Skeletal muscle tissue (tissue), 4 donors: Measurements from ENCODE around the gene DPEP2. TPM values are rescaled to one million over a fixed set of nuclear protein-coding genes. Genes with fewer than 3 reads are reported as not detected.
"Not testable (repeated sequence)": the region's sequence is repeated elsewhere in the genome, so short reads cannot be mapped to it uniquely, and the experiment has no call there.

Experiments
- H3K27ac ChIP-seq: one replicate; pipeline ENCODE4 v1.7.0; 2013; ENCODE audit warnings: mild to moderate bottlenecking, low read depth, low read length, inconsistent platforms
- H3K27me3 ChIP-seq, 3 donors: one replicate each; pipeline ENCODE4 v1.7.0; 2013; ENCODE audit warnings: low read length in 3 of 3; ENCODE audit not compliant: control insufficient read depth in 3 of 3, insufficient read depth in 3 of 3
- H3K36me3 ChIP-seq, 3 donors: one replicate each; pipeline ENCODE4 v1.7.0; 2013; ENCODE audit warnings: low read length in 3 of 3; ENCODE audit not compliant: control insufficient read depth in 3 of 3, insufficient read depth in 3 of 3
- H3K4me1 ChIP-seq, 3 donors: one replicate each; pipeline ENCODE4 v1.7.0; 2013; ENCODE audit warnings: low read length in 3 of 3, mild to moderate bottlenecking in 3 of 3; ENCODE audit not compliant: control insufficient read depth in 3 of 3, insufficient read depth in 3 of 3
- H3K4me3 ChIP-seq, 3 donors: one replicate each; pipeline ENCODE4 v1.7.0; 2013; ENCODE audit warnings: low read length in 3 of 3
- H3K9ac ChIP-seq, 3 donors: one replicate each; pipeline ENCODE4 v1.7.0; 2013; ENCODE audit warnings: low read length in 3 of 3, mild to moderate bottlenecking in 3 of 3, moderate library complexity in 2 of 3, low read depth in 1 of 3
- H3K9me3 ChIP-seq, 3 donors: one replicate each; pipeline ENCODE4 v1.7.0; 2013; ENCODE audit warnings: low read length in 3 of 3; ENCODE audit not compliant: control insufficient read depth in 3 of 3
- total RNA-seq: library from RNA; depleted of rRNA; stranded (reverse); fragments of >200 nt; gene quantifications from one replicate; pipeline ENCODE4 v1.2.3, GENCODE V29; 2014
- donor health status: Osteomylitis.

The DPEP2 gene
- total RNA-seq, 1 donor from 2014 or later, result 1.0 TPM

DNA sequence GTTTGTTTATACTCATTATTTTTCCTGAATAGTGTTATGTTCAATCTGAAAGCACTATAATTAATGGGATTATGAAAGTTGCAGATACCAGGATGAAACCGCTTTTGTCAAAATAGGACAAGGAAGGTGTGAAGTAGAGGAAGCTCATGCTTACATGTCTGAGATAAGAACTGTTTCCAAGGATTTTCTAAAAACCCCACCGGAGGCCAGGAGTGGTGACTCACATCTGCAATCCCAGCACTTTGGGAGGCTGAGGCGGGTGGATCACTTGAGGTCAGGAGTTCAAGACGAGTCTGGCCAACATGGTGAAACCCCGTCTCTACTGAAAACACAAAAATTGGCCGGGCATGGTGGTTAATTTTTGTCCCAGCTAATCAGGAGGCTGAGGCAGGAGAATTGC, 30.8 kb upstream of the DPEP2 start:
- H3K27me3 ChIP-seq, H3K4me1 ChIP-seq, H3K4me3 ChIP-seq, H3K27ac ChIP-seq, H3K9me3 ChIP-seq, H3K9ac ChIP-seq: not testable (repeated sequence)
- H3K36me3 ChIP-seq, result peaks cover 2 to 23% (median 10%) of the 10 kb centered on the region in 3 donors

DNA sequence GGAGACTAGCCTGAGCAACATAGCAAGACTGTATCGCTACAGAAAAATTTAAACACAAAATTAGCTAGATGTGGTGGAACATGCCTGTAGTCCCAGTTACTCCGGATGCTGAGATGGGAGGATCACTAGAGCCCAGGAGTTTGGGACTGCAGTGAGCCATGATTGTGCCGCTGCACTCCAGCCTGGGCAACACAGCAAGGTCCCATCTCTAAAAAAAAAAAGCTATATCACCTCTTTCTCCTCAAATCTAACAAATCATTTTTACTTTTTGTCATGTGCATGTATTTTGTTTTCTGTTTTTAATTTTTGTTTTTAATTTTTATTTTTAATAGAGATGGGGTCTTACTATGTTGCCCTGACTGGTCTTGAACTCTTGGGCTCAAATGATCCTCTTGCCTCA, 29.7 kb upstream of the DPEP2 start:
- H3K36me3 ChIP-seq, result peaks cover 2 to 23% (median 10%) of the 10 kb centered on the region in 3 donors
- no peaks in the 10 kb centered on the region for H3K9me3 ChIP-seq
- H3K27me3 ChIP-seq, result no peaks in the 10 kb centered on the region
- H3K4me1 ChIP-seq, result peaks cover 1 to 8% (median 5%) of the 10 kb centered on the region in 3 donors
- no peak overlapping the region for H3K9ac ChIP-seq
- no peak overlapping the region for H3K27ac ChIP-seq
- no peak overlapping the region for H3K4me3 ChIP-seq

DNA sequence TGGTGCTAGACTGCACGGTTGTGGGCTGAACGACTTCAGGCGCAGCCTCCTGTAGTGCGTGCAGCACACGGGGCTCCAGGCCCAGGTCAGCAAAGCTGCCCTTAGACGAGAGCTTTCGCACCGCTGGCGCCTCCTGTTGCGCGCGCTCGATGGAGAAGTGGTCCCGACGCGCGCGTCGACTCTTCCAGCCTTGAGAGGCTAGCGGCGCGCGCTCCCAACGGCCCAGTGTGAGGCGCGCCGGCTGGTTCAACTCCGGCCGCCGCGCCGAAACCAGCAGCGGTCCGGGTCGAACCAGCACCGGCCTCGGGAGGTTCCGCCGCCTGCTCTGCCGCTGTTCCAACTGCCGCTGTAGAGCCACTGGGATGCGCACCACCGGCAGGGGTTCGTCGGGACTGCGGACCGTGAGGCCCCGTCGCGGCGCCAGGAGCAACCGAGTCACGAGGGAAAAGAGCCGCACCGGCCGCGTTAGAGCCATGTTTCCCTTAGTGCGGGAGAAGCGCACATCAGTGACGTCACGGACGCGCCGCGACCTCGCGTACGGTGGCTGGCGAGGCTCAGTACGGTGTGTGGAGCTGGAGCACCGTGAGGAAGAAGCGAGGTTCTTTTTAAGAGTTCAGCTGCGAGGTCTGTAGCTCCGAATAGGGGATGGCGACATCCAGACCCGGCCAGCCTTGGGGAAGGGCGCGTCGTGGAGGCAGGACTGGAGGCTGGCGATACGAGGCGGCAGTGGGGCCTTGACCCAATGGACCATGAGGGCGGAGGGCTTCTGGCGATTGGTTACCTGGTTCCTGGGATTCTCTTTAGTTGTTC, 23.6 kb upstream of the DPEP2 start, which contains the start of the genes DDX28 and DUS2:
Gene DDX28, minus strand, starts transcription at position 505 of the 810 bp plus-strand sequence. Its CDS starts 30 bp downstream, at position 475.
Gene DUS2, plus strand, starts transcription at position 557 of the 810 bp plus-strand sequence. CDS start 14,740 bp downstream, outside the sequence.
- Histone ChIP-seq H3K27me3 (no peaks in the 10 kb centered on the region), H3K4me3 (peak within 1 kb of the TSS; percentile 98 to 100 (median 99)), H3K27ac (peak within 1 kb of the TSS; percentile 86), H3K4me1 (peaks cover 23 to 34% (median 30%) of the 10 kb centered on the region in 3 donors), H3K36me3 (peaks cover 12 to 16% (median 13%) of the 10 kb centered on the region in 3 donors), H3K9me3 (no peaks in the 10 kb centered on the region), H3K9ac (peak within 1 kb of the TSS; percentile 98 to 99 (median 99))

DNA sequence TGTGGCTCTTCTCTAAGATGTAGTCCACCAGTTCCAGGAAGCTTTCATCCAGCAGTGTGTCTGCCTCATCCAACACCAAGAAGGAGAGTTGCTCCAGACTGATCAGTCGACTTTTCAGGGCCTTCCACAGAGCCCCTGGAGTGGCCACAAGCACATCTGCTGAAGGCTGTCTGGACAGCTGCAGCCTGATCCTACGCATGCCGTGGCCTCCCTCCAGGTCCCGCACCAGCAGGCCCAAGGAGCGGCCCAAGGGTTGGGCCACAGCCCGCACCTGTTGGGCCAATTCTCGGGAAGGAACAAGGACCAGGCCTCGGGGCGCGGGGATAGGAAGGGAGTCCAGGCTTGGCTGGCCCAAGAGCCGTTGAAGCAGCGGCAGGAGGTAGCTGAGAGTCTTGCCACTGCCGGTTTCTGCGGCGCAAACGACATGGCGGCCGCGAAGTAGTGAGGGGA, 23.0 kb upstream of the DPEP2 start:
- no peaks in the 10 kb centered on the region for H3K9me3 ChIP-seq
- peaks cover 23 to 34% (median 30%) of the 10 kb centered on the region in 3 donors for H3K4me1 ChIP-seq
- peak overlapping the region; percentile 86 for H3K27ac ChIP-seq

DNA sequence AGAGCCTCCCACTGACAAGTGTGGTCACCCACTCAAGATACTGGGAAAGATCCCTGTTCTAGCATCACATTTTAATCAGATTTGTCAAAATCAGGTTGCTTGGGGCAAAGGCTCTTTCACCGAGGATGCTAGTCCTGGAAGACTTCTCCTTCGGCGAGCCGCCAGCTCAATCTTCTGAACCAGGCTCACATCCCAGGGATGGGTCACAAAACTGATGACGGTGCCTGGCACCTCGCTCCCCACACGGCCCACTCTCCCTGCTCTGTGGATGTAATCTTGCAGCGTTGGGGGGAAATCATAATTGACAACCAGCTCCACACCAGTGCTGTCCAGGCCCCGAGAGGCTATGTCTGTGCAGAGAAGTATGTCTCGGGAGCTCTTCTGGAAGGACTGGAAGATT, 22.2 kb upstream of the DPEP2 start:
- H3K27me3 ChIP-seq, result no peaks in the 10 kb centered on the region
- no peaks in the 10 kb centered on the region for H3K9me3 ChIP-seq
- H3K27ac ChIP-seq, result no peak overlapping the region
- H3K36me3 ChIP-seq, result peaks cover 9 to 13% (median 12%) of the 10 kb centered on the region in 3 donors
- H3K4me1 ChIP-seq, result peaks cover 23 to 34% (median 30%) of the 10 kb centered on the region in 3 donors
- H3K9ac ChIP-seq, result peak overlapping the region; percentile 17 to 99 (median 98)
- H3K4me3 ChIP-seq, result peak overlapping the region; percentile 98 to 100 (median 99)

More for the DNA sequence above, 23.0 kb upstream of the DPEP2 start:
- H3K27me3 ChIP-seq, result no peaks in the 10 kb centered on the region
- H3K4me3 ChIP-seq, result peak overlapping the region; percentile 98 to 100 (median 99)
- peaks cover 10 to 13% (median 12%) of the 10 kb centered on the region in 3 donors for H3K36me3 ChIP-seq
- peak overlapping the region; percentile 98 to 99 (median 99) for H3K9ac ChIP-seq

DNA sequence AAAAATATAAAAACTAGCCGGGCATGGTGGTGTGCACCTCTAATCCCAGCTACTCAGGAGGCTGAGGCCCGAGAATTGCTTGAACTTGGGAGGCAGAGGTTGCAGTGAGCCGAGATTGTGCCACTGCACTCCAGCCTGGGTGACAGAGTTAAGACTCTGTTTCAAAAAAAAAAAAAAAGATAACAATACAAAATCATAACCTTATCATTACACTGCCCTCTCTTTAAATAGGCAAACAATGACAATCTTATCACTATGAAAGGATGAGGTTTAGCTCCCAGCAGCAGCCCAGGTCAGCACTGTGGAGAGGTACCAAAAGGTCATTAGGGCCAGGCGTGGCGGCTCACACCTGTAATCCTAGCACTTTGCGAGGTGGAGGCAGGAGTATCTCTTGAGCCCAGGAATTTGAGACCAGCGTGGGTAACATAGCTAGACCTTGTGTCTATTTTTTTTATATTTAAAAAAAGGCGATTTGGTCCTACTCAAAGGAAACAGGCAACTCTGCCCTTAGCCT, 19.9 kb upstream of the DPEP2 start:
- no peaks in the 10 kb centered on the region for H3K27me3 ChIP-seq
- H3K4me3 ChIP-seq, result no peak overlapping the region
- H3K9me3 ChIP-seq, result no peaks in the 10 kb centered on the region
- H3K9ac ChIP-seq, result no peak overlapping the region
- no peak overlapping the region for H3K27ac ChIP-seq
- peaks cover 23 to 34% (median 25%) of the 10 kb centered on the region in 3 donors for H3K4me1 ChIP-seq
- H3K36me3 ChIP-seq, result peaks cover 3 to 13% (median 8%) of the 10 kb centered on the region in 3 donors

DNA sequence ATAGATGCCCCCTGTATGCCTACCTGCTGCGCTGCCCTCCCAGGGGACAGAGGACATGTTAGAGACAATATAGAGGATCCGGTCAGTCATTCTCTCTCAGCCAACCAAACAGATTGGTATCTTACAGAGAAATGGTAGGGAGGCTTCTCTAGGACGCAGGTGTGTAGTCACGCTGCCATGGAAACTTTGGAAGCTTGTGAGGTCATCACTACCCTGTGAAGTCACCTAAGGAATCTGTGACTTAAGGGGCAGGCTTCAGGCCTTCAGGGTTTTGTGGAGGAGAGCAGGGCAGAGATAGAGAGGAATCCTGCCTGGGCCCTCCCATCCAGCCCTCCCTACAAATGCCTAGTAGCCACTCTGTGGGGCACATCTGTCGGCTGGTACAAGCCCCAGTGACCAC, 16.4 kb upstream of the DPEP2 start, which contains the start of gene DPEP2NB:
Gene DPEP2NB, minus strand, starts transcription at position 231 of the 400 bp plus-strand sequence. Its CDS starts 141 bp downstream, at position 90.
- no peak within 1 kb of the TSS for H3K27ac ChIP-seq

DNA sequence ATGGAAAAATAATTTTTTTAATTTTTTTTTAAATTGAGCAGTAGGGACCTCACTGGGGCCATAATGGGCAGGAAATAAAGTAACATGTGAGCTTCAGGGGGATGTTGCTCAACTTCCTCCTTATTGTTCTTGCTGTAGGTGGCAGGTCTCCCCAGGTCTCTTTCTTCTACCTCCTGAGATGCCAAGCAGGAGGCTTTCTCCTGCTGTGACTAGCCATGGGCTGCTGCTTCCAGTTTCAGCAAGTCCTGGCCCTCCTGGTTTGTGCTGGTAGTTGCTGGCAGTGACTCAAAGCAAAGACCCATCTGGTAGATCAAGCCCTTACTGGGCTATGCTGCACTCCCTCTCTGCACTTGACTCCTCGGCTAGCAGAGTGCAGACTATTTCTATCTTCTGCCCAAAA, 14.2 kb upstream of the DPEP2 start:
- H3K36me3 ChIP-seq, result no peaks in the 10 kb centered on the region
- H3K9ac ChIP-seq, result no peak overlapping the region
- H3K9me3 ChIP-seq, result no peaks in the 10 kb centered on the region
- peaks cover 3 to 7% (median 5%) of the 10 kb centered on the region in 3 donors for H3K4me1 ChIP-seq
- H3K27ac ChIP-seq, result no peak overlapping the region
- H3K27me3 ChIP-seq, result no peaks in the 10 kb centered on the region
- H3K4me3 ChIP-seq, result peak overlapping the region in 1 of 3 donors; percentile 7

More for the DNA sequence above, 16.4 kb upstream of the DPEP2 start, which contains the start of gene DPEP2NB:
- Histone ChIP-seq H3K4me3 (no peak within 1 kb of the TSS), H3K4me1 (peaks cover 0 to 3% (median 2%) of the 10 kb centered on the region in 3 donors), H3K27me3 (no peaks in the 10 kb centered on the region), H3K9me3 (no peaks in the 10 kb centered on the region), H3K9ac (no peak within 1 kb of the TSS), H3K36me3 (no peaks in the 10 kb centered on the region)

DNA sequence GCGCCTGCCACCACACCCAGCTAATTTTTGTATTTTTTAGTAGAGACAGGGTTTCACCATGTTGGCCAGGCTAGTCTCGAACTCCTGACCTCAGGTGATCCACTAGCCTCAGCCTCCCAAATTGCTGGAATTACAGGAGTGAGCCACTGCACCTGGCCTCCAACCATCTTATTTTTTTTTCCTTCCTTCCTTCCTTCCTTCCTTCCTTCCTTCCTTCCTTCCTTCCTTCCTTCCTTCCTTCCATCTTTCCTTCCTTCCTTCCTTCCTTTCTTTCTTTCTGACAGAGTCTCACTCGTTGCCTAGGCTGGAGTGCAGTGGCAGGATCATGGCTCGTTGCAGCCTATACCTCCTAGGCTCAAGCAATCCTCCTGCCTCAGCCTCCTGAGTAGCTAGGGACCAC, 10.6 kb upstream of the DPEP2 start:
- not testable (repeated sequence) for H3K4me1 ChIP-seq, H3K9me3 ChIP-seq, H3K27me3 ChIP-seq, H3K9ac ChIP-seq, H3K27ac ChIP-seq, H3K4me3 ChIP-seq, H3K36me3 ChIP-seq
